Aorta (tissue), 5 donors: ENCODE measurements around the gene ERI2. TPM values are rescaled to one million over a fixed set of nuclear protein-coding genes. Genes with fewer than 3 reads are reported as not detected.

Experiments used
- ATAC-seq: fragments of 200-7000 bp; cut with Tn5 transposase; one replicate; pipeline ENCODE4 v1.9.1; 2022; ENCODE audit warnings: moderate library complexity; ENCODE audit not compliant: low FRiP score
- DNase-seq, 2 donors: peaks; one replicate each; pipeline ENCODE4 v3.0.0-alpha.2; 2020
- H3K27ac ChIP-seq, 2 donors: one replicate each; pipeline ENCODE4 v1.5.1; 2013; ENCODE audit warnings: low read length in 2 of 2, mild to moderate bottlenecking in 2 of 2, moderate library complexity in 2 of 2, control low read depth in 1 of 2, inconsistent platforms in 1 of 2, low read depth in 1 of 2
- H3K27me3 ChIP-seq, 2 donors: one replicate each; pipeline ENCODE4 v1.6.1; 2013; ENCODE audit warnings: control low read depth in 1 of 2, low read length in 1 of 2, mild to moderate bottlenecking in 1 of 2, moderate library complexity in 1 of 2; ENCODE audit not compliant: insufficient read depth in 2 of 2, control insufficient read depth in 1 of 2
- H3K36me3 ChIP-seq, 2 donors: one replicate each; pipeline ENCODE4 v1.6.1; 2013; ENCODE audit warnings: control low read depth in 1 of 2, low read length in 1 of 2, mild to moderate bottlenecking in 1 of 2; ENCODE audit not compliant: insufficient read depth in 2 of 2, control insufficient read depth in 1 of 2
- H3K4me1 ChIP-seq, 2 donors: one replicate each; pipeline ENCODE4 v1.6.1; 2013; ENCODE audit warnings: low read length in 2 of 2, control low read depth in 1 of 2, mild to moderate bottlenecking in 1 of 2, moderate library complexity in 1 of 2; ENCODE audit not compliant: insufficient read depth in 2 of 2, control insufficient read depth in 1 of 2
- H3K4me3 ChIP-seq, 2 donors: one replicate each; pipeline ENCODE4 v1.5.1; 2013; ENCODE audit warnings: low read length in 2 of 2, control low read depth in 1 of 2, mild to moderate bottlenecking in 1 of 2
- H3K9me3 ChIP-seq: one replicate; pipeline ENCODE4 v1.6.1; 2013; ENCODE audit warnings: mild to moderate bottlenecking, low read length; ENCODE audit not compliant: control insufficient read depth
- WGBS, 2 donors: extraction: QIAGEN DNeasy Blood & Tissue Kit; methylation state at CpG; one replicate each; pipeline ENCODE4 v1.1.7; 2013; 5-methylcytosine and 5-hydroxymethylcytosine counted together
- intact Hi-C, 2 donors: fragments of 100-400 bp; cut with DNase I; formaldehyde crosslinking; loops; one replicate each; pipeline versions ENCODE4 v1.14.2 to v1.15.0; 2022
- polyA plus RNA-seq, 2 donors: library from polyadenylated mRNA; stranded (reverse); fragments of 200-250 nt; gene quantifications; one replicate each; pipeline ENCODE4 v1.2.3, GENCODE V29; 2013
- total RNA-seq, 2 donors: library from RNA; stranded (reverse); fragmentation: NEBNext Ultra II Directional; extraction: Animal tissue kit (Norgen Biotek cat#: 25700); gene quantifications; one replicate each; pipeline ENCODE4 v1.2.1, GENCODE V29; 2021
- donor health status: healthy with polysubstance abuse.
- donor health status: Bipolar disorder and iron deficiency.
- donor health status: DM: no; HTN: no; CAD: no.
- donor health status: DM: no; HTN: no; CAD: no.
- donor health status: DM: yes; HTN: yes; CAD: no.

Gene ERI2
- total and polyA plus RNA-seq, 4 donors, result 6.7 to 14.3 (median 13.5) TPM

- ATAC-seq, result no peak
- Histone ChIP-seq H3K27ac (no peak overlapping the region), H3K4me3 (no peak overlapping the region), H3K4me1 (peaks cover 3% of the 10 kb centered on the region in 2 donors), H3K27me3 (no peaks in the 10 kb centered on the region), H3K9me3 (no peaks in the 10 kb centered on the region), H3K36me3 (peaks cover 0 to 1% of the 10 kb centered on the region in 2 donors)
- no peak for DNase-seq
- intact Hi-C loops, result no loop called here
- 41 to 66% methylated on average over 2 of the region's 2 CpGs for WGBS, 2 donors
Measured at GRCh38 chr16:20847550-20847949, 41.3 kb upstream of the ERI2 start.

- intact Hi-C loops, result no loop called here
- Histone ChIP-seq H3K4me3 (no peak overlapping the region), H3K4me1 (peaks cover 3% of the 10 kb centered on the region in 2 donors), H3K36me3 (peaks cover 0 to 1% of the 10 kb centered on the region in 2 donors), H3K27me3 (no peaks in the 10 kb centered on the region), H3K27ac (no peak overlapping the region), H3K9me3 (no peaks in the 10 kb centered on the region)
- ATAC-seq (no peak), DNase-seq (no peak)
Measured at GRCh38 chr16:20846551-20846950, 40.3 kb upstream of the ERI2 start.

DNA sequence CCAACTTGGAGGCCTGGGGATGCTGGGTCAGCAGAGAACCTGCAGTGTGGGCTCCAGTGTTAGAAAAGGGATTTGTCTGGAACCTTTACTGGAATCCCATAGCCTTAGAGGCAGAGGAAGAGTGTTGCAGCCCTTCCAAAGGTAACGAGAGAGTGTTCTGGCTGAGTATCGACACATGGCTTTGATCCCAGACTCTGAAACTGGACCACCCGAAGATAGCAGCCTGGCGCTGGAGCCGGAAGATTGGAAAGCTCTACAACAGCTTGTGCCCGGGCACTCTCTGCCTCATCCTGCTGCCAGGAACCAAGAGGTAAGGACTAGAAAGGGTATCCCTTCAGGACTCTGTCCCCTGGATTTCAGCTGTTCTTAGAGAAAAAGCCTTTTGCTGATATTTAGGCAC, 39.8 kb upstream of the ERI2 start:
- Histone ChIP-seq H3K4me1 (peaks cover 2 to 3% of the 10 kb centered on the region in 2 donors), H3K27me3 (no peaks in the 10 kb centered on the region), H3K4me3 (no peak overlapping the region), H3K27ac (no peak overlapping the region), H3K36me3 (peaks cover 0 to 1% of the 10 kb centered on the region in 2 donors), H3K9me3 (no peaks in the 10 kb centered on the region)
- DNase-seq (no peak), ATAC-seq (no peak)
- intact Hi-C loops, result no loop called here
- WGBS, 2 donors, result 9 to 12% methylated on average over 6 of the region's 6 CpGs

- no peaks in the 10 kb centered on the region for H3K27me3 ChIP-seq
- H3K4me1 ChIP-seq, result no peaks in the 10 kb centered on the region
- H3K27ac ChIP-seq, result no peak overlapping the region
- intact Hi-C loops, result no loop called here
- 71 to 80% methylated on average over 3 of the region's 3 CpGs for WGBS, 2 donors
- H3K9me3 ChIP-seq, result no peaks in the 10 kb centered on the region
- H3K36me3 ChIP-seq, result peaks cover 0 to 1% of the 10 kb centered on the region in 2 donors
- no peak overlapping the region for H3K4me3 ChIP-seq
- DNase-seq, result no peak
- ATAC-seq, result no peak
Measured at GRCh38 chr16:20844588-20844987, 38.3 kb upstream of the ERI2 start.

- intact Hi-C loops, result no loop called here
Measured at GRCh38 chr16:20844054-20844453, 37.8 kb upstream of the ERI2 start.

GRCh38 chr16:20839504-20839903, 33.2 kb upstream of the ERI2 start:
- no peak for ATAC-seq
- Histone ChIP-seq H3K4me3 (no peak overlapping the region), H3K36me3 (no peaks in the 10 kb centered on the region), H3K27me3 (no peaks in the 10 kb centered on the region), H3K4me1 (no peaks in the 10 kb centered on the region), H3K9me3 (peaks cover 2% of the 10 kb centered on the region), H3K27ac (no peak overlapping the region)
- no peak for DNase-seq
- intact Hi-C loops, result no loop called here
- 93 to 94% methylated on average over 2 of the region's 2 CpGs for WGBS, 2 donors

More at GRCh38 chr16:20844054-20844453, 37.8 kb upstream of the ERI2 start:
- Histone ChIP-seq H3K4me1 (no peaks in the 10 kb centered on the region), H3K27me3 (no peaks in the 10 kb centered on the region), H3K9me3 (no peaks in the 10 kb centered on the region), H3K36me3 (peaks cover 0 to 1% of the 10 kb centered on the region in 2 donors), H3K27ac (no peak overlapping the region), H3K4me3 (no peak overlapping the region)
- WGBS, 2 donors, result 72 to 81% methylated on average over 2 of the region's 2 CpGs
- DNase-seq, result no peak
- no peak for ATAC-seq

GRCh38 chr16:20838240-20838639, 32.0 kb upstream of the ERI2 start:
- H3K27ac ChIP-seq, result no peak overlapping the region
- peaks cover 2% of the 10 kb centered on the region for H3K9me3 ChIP-seq
- DNase-seq, result no peak
- H3K27me3 ChIP-seq, result no peaks in the 10 kb centered on the region
- no peak for ATAC-seq
- intact Hi-C loops, result no loop called here
- H3K4me1 ChIP-seq, result no peaks in the 10 kb centered on the region
- no peak overlapping the region for H3K4me3 ChIP-seq
- H3K36me3 ChIP-seq, result no peaks in the 10 kb centered on the region
- WGBS, 2 donors, result 60 to 62% methylated on average over 1 of the region's 1 CpG

- Histone ChIP-seq H3K9me3 (peaks cover 2% of the 10 kb centered on the region), H3K27ac (no peak overlapping the region), H3K36me3 (no peaks in the 10 kb centered on the region), H3K4me1 (no peaks in the 10 kb centered on the region), H3K4me3 (no peak overlapping the region), H3K27me3 (no peaks in the 10 kb centered on the region)
- ATAC-seq (no peak), DNase-seq (no peak)
- intact Hi-C loops, result no loop called here
- WGBS, 2 donors, result 7 to 10% methylated on average over 2 of the region's 2 CpGs
Measured at GRCh38 chr16:20833086-20833485, 26.8 kb upstream of the ERI2 start.

GRCh38 chr16:20830372-20830771, 24.1 kb upstream of the ERI2 start:
- Histone ChIP-seq H3K27me3 (no peaks in the 10 kb centered on the region), H3K4me3 (no peak overlapping the region), H3K4me1 (no peaks in the 10 kb centered on the region), H3K36me3 (no peaks in the 10 kb centered on the region), H3K9me3 (no peaks in the 10 kb centered on the region), H3K27ac (no peak overlapping the region)
- WGBS, 2 donors, result 92 to 95% methylated on average over 1 of the region's 1 CpG
- DNase-seq (no peak), ATAC-seq (no peak)
- intact Hi-C loops, result no loop called here
